GM13977 (cell line): ENCODE measurements around the gene CLEC18A.
"Not testable (repeated sequence)": the region's sequence is repeated elsewhere in the genome, so short reads cannot be mapped to it uniquely, and the experiment has no call there.

ENCODE experiments used
- DNase-seq: peaks from one replicate; pipeline ENCODE4 v3.0.0; 2012; ENCODE audit warnings: low spot score
- in situ Hi-C: fragments of 300-500 bp; cut with MboI; formaldehyde crosslinking; loops from one replicate; pipeline ENCODE4 v1.12.0; 2022; ENCODE audit warnings: low sequenced_read_pairs, low pct_unique_long_range_greater_than_20kb, mixed read lengths, inconsistent platforms; ENCODE audit not compliant: unreplicated experiment
- TF ChIP-seq, protein P1 (sequence below): IDR thresholded peaks from 2 replicates; pipeline ENCODE4 v1.5.1; 2012; ENCODE audit warnings: mild to moderate bottlenecking, control low read depth; ENCODE audit not compliant: insufficient read depth; ENCODE audit errors: extremely low read depth, missing control alignments

CLEC18A gene

DNA sequence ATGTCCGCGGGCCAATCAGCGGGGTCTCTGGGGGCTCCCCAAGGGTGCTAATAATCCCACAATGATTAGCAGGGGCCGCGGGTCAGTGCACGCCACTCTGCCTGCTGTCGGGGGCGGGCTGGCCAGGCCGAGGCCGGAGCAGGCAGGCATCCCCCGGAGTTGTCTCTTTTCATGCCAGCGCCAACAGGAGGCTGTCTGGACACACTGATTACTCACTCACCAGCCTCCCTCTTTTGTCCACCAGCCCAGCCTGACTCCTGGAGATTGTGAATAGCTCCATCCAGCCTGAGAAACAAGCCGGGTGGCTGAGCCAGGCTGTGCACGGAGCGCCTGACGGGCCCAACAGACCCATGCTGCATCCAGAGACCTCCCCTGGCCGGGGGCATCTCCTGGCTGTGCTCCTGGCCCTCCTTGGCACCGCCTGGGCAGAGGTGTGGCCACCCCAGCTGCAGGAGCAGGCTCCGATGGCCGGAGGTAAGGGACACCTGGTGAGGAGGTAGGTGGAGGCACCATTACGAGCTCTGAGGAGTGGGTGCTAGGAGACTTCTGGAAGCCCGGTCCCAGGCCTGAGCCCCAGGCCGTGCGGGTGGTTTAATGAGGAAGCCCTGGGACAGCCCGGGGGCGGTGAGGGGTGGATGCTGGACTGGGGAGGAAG lies at the start of gene CLEC18A:
TSS of gene CLEC18A (plus strand) at position 318 of the 655 bp plus-strand sequence. CDS start at position 351, 33 bp downstream.
- DNase-seq, in situ Hi-C loops: not testable (repeated sequence)

DNA sequence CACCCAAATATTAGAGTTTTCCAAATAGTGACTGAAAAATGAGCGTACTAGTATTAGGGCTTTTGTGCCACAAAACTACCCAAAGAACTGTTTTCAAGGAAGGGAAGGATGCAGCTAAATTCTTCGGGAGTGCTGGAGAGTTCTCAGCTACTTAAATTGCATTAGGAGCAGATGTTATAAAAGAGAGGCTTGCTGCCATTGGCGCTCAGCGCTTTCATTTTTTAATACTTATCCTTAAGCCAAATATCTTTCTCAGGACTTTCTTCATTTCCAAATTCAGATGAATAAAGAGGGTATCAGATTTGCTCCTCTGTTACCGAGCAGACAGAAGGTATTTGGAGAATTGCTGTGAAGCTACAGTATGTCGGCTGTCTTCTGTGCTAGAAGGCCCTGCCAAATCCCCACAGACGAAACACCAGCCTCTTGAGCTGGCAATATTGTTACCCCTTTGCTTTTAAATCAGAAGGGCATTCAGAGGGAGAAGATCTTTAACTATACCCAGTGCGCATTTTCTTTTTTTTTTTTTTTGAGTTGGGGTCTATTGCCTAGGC lies 47.2 kb upstream of the CLEC18A start:
- DNase-seq, result no peak
- in situ Hi-C loops, result no loop called here

DNA sequence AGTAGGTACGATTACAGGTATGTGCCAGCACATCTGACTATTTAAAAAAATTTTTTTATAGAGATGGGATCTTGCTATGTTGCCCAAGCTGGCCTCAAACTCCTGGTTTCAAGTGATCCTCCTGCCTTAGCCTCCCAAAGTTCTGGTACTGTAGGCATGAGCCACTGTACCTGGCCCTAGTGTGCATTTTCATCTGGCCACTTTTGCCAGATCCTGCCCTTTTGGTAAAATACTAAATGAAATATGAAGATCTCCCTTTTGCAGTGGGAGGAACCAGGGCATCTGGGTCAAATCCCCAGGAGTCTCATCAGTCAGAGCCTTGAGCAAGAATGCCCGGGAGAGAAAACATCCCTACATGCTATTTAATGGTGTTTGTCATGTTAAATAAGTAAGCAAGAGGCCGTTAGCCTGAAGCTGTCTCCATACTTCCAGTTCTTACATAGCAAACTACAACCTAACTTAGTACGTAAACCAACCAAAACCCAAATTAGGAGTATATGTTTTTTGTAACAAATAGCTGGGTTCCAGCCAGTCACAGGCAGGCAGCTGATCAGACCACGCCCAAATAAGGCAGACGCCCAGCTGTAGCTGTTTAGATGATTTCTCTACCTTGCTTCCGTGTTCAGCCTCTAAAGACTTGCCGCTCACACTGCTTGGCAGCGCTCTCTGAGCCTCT lies 46.5 kb upstream of the CLEC18A start:
- DNase-seq, result no peak
- in situ Hi-C loops, result no loop called here
- TF ChIP-seq, protein P1, sequence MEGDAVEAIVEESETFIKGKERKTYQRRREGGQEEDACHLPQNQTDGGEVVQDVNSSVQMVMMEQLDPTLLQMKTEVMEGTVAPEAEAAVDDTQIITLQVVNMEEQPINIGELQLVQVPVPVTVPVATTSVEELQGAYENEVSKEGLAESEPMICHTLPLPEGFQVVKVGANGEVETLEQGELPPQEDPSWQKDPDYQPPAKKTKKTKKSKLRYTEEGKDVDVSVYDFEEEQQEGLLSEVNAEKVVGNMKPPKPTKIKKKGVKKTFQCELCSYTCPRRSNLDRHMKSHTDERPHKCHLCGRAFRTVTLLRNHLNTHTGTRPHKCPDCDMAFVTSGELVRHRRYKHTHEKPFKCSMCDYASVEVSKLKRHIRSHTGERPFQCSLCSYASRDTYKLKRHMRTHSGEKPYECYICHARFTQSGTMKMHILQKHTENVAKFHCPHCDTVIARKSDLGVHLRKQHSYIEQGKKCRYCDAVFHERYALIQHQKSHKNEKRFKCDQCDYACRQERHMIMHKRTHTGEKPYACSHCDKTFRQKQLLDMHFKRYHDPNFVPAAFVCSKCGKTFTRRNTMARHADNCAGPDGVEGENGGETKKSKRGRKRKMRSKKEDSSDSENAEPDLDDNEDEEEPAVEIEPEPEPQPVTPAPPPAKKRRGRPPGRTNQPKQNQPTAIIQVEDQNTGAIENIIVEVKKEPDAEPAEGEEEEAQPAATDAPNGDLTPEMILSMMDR, result no peak

More for the DNA sequence above, 47.2 kb upstream of the CLEC18A start:
- TF ChIP-seq, protein P1, result no peak

DNA sequence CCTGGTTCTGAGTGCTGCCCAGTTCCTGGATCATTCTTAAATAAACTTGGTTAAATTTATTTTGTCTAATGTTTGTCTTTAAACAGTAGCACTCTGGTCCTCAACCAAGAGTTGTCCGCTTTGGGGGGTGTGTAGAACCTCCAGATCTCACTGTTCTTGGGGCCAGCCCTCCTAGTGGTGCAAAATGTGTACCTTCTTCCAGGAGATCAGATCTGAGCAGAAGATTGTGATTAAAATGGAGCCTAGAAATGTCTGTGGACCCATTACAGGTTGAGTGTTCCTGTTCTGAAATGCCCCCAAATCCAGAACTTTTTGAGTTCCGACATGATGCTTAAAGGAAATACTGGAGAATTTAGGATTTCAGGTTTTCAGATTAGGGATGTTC lies 46.0 kb upstream of the CLEC18A start:
- no peak for DNase-seq
- in situ Hi-C loops, result no loop called here
- TF ChIP-seq, protein P1, result no peak

DNA sequence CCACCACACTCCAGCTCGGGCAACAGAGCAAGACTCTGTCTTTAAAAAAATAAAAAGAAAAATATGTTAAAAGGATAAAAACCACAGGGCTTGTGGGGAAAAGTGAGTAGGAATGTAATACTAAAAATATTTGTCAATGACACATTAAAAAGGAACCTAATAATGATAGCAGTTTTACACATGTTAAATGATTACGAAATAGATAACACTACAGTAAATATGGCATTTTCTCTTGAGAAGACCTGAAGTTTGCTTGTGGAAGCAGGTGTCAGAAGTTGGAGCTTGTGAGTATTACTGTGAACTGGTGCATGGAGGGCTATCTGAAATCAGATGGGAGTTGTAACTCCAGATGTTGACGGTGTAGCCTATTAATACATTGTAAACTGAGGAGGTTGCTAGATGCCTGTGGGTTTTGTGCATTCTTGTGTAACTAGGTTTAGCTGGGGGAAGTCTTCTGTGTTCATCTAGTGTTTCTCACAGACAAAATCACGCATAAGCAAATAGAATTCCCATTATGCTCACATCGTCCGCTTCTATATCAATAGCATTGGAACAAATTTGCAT lies 44.2 kb upstream of the CLEC18A start:
- no peak for DNase-seq
- in situ Hi-C loops, result no loop called here
- TF ChIP-seq, protein P1, result no peak

DNA sequence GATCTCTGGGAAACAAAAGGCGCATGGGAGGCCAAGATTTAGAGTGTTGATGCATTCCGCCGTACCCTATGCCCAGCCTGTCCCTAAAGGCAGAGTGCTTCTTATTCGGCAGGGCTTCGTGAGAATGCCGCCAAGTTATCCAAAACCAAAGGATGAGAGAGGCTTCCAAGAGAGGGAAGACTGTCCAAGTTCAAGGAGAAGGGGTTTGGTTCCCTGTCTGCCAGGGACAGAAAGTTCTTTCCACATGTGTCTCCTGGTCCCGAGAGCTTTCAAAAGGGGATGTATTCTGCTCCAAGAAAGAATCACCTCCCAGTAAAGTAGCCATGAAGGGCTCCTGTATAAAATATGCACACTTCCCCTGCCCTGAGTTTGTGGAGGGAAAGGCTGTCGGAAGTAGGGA lies 42.1 kb upstream of the CLEC18A start:
- DNase-seq, result no peak
- in situ Hi-C loops, result no loop called here
- TF ChIP-seq, protein P1, result no peak

DNA sequence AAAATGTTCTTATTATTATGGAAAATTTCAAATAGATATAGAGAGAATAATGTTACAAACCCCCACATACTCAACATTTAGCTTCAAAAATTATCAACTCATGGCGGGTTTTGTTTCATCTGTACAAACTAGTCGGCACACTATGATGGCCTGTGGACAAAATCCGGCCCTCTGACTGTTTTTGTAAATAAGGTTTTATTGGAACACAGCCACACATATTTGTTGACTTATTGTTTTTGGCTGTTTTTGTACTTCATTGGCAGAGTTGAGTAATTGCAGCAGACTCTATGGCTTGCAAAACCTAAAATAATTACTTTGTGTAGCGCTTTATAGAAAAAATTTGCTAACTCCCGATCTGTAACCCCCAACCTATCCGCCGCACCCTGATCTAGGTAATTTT lies 41.4 kb upstream of the CLEC18A start:
- TF ChIP-seq, protein P1, result no peak
- DNase-seq, result no peak
- in situ Hi-C loops, result no loop called here
